Myocyte (in vitro differentiated cells): ENCODE data around the gene UACA. TPM values are rescaled to one million over a fixed set of nuclear protein-coding genes. Genes with fewer than 3 reads are reported as not detected.
"Not testable (repeated sequence)": the region's sequence is repeated elsewhere in the genome, so short reads cannot be mapped to it uniquely, and the experiment has no call there.

Source experiments
- DNase-seq: peaks from one replicate; pipeline ENCODE4 v3.0.0-alpha.2; 2012; ENCODE audit warnings: low read depth
- polyA plus RNA-seq: library from polyadenylated mRNA; unstranded; fragments of >200 nt; gene quantifications from one replicate; pipeline ENCODE4 v1.2.1, GENCODE V29; 2012; ENCODE audit warnings: missing spikeins
- total RNA-seq: library from RNA; depleted of rRNA; stranded (reverse); fragments of >200 nt; gene quantifications from 2 replicates; pipeline ENCODE4 v1.2.3, GENCODE V29; 2014

Gene UACA, protein sequence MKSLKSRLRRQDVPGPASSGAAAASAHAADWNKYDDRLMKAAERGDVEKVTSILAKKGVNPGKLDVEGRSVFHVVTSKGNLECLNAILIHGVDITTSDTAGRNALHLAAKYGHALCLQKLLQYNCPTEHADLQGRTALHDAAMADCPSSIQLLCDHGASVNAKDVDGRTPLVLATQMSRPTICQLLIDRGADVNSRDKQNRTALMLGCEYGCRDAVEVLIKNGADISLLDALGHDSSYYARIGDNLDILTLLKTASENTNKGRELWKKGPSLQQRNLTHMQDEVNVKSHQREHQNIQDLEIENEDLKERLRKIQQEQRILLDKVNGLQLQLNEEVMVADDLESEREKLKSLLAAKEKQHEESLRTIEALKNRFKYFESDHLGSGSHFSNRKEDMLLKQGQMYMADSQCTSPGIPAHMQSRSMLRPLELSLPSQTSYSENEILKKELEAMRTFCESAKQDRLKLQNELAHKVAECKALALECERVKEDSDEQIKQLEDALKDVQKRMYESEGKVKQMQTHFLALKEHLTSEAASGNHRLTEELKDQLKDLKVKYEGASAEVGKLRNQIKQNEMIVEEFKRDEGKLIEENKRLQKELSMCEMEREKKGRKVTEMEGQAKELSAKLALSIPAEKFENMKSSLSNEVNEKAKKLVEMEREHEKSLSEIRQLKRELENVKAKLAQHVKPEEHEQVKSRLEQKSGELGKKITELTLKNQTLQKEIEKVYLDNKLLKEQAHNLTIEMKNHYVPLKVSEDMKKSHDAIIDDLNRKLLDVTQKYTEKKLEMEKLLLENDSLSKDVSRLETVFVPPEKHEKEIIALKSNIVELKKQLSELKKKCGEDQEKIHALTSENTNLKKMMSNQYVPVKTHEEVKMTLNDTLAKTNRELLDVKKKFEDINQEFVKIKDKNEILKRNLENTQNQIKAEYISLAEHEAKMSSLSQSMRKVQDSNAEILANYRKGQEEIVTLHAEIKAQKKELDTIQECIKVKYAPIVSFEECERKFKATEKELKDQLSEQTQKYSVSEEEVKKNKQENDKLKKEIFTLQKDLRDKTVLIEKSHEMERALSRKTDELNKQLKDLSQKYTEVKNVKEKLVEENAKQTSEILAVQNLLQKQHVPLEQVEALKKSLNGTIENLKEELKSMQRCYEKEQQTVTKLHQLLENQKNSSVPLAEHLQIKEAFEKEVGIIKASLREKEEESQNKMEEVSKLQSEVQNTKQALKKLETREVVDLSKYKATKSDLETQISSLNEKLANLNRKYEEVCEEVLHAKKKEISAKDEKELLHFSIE (N-terminal part only)
- total RNA-seq: 31.5 and 45.4 TPM in 2 replicates
- 61.8 TPM for polyA plus RNA-seq

- DNase-seq: peak; percentile 97
Measured at GRCh38 chr15:70763120-70763949, at the start of gene UACA. Gene UACA (minus strand): TSS chr15:70763558. CDS start chr15:70763407, 151 bp downstream.

GRCh38 chr15:70812827-70813364 is 49.5 kb upstream of the UACA start:
- no peak for DNase-seq

GRCh38 chr15:70810916-70811578 is 47.7 kb upstream of the UACA start:
- DNase-seq: no peak

DNA sequence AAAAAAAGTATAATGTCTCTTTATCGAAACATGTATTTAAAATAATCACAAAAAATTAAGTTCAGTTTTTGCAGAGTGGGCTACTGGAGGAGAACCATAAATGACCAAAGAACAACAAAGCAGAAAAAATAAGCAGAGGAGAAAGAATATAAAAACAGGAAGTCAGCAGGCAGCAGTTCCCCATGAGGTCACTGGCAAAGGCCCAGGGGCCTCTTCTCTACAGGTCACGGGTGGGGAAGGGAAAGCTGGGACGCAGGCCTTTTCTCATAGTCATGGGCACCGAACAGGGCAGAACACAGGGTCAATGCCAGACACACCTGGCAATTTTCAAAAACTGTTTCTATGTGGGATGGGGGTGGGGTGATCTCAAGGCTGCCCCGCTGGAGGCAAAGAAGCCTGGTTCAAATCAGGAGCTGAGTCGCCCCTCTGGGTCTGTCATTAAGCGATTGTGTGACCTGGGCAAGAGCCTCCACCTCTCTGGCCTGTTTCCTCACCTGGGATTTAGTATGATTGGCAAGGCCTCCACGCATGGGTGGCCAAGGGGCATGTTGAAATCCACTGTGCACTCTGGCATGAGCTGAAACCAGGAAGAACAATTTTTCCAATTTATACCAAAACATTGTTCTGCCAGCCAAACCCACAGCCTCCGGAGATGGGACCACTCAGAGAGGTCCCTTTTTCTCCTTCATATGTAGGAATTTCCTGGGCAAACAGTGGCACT is 43.8 kb upstream of the UACA start:
- DNase-seq: no peak

DNA sequence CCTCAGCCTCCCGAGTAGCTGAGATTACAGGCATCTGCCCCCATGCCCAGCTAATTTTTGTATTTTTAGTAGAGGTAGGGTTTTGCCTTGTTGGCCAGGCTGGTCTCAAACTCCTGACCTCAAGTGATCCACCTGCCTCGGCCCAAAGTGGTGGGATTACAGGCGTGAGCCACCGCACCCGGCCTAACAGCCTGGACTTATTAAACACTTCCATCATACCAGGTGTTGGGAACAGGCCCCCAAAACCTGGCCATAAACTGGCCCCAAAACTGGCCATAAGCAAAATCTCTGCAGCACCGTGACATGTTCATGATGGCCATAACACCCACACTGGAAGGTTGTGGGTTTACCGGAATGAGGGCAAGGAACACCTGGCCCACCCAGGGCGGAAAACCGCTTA is 41.0 kb upstream of the UACA start:
- not testable (repeated sequence) for DNase-seq

DNA sequence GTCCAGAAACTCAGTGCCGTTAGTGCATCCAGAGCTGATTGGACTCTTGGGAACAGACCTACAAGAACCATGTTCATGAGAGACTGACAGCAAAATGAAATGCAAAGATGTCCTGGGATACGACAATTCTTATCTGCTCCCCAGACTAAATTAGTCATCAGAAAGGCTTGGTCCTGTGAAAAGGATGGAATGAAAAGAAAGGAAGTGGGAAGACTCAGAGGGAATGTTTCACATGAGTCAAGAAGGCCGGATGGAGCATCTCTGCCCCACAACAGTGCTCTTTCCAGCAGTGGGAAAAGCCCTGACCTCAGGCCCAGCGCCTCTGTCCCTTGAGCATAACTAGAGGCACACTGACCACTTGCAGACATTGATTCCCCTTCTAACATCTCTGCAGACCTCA is 39.3 kb upstream of the UACA start:
- peak; percentile 46 for DNase-seq

GRCh38 chr15:70801109-70801508 is 37.8 kb upstream of the UACA start:
- no peak for DNase-seq

GRCh38 chr15:70799667-70800450 is 36.5 kb upstream of the UACA start:
- DNase-seq: peak; percentile 93

- no peak for DNase-seq
Measured at GRCh38 chr15:70797464-70797863, 34.1 kb upstream of the UACA start.

DNA sequence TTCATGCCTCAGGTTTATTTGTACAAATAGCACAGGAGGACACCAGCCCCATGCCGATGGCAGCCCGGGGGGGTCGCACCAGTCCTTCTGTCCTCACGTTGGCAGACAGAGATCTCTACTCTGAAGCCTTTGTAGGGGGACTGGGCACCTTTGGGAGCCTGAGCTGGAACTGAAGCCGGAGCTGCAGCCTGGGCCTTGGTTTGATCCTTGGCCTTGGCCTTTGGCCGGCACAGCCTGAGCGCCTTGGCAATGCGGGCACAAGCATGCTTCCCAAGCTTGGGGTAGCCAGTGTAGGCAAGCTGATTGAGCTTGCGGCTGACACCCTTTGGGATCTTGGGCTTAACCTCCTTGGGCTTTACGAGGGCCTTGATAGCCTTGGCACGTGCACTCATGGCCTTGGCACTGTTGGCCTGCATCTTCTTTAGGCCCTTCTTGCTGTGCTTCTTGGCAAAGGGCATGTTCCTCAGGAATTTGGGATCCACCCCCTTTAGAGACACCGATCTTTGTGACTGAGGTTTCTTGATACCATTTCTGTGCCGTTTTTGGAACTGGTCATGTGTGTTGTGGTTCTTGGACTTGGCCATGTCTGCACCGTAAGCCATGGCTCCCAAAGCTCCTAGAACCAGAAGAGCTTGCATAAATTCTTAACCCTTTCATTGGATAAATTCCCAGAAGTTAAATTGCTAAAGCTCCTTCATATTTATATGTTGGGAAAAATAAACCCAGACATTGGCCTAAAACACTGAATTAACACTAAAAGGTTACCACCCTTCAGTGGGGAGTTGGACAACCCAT is 33.4 kb upstream of the UACA start:
- peak; percentile 41 for DNase-seq

DNA sequence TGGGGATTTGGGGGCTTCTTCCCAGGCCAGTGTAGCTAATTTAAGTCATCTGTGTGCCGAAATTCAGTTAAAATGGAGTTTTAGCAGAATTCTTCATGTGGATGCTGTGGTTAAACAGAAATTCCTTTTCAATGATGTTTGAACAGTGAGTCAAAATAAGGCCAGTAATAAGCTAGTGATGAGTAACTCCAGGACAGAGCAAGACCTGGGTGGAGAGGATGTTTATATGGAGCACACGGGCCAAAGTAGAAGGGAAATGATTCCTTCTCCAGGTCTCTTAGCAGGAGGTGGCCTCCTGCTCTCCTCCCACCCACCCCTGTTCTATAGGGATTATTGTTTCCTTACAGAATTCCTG is 31.9 kb upstream of the UACA start:
- DNase-seq: peak; percentile 86

- DNase-seq: peak; percentile 91
Measured at GRCh38 chr15:70794596-70795310, 31.4 kb upstream of the UACA start.

- DNase-seq: peak; percentile 61
Measured at GRCh38 chr15:70793694-70794093, 30.3 kb upstream of the UACA start.

DNA sequence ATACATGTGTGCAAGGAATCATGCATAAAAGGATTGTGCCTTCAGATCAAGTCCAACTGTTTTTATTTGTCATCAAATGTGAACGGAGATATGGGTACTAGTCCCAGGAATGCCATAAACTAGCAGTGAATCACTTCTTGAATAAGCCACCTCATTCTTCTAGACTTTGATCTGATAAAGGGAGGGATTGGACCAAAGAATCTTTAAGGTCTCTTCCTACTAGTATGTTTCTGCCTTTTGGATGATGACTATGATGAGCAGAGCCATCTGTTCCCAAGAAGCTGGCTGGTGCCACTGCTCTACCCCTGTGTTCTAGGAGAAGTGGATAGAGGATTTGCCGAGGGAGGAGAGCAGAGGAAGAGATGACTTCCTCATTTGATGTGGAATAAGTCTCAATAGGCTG is 28.8 kb upstream of the UACA start:
- DNase-seq: peak; percentile 47

DNA sequence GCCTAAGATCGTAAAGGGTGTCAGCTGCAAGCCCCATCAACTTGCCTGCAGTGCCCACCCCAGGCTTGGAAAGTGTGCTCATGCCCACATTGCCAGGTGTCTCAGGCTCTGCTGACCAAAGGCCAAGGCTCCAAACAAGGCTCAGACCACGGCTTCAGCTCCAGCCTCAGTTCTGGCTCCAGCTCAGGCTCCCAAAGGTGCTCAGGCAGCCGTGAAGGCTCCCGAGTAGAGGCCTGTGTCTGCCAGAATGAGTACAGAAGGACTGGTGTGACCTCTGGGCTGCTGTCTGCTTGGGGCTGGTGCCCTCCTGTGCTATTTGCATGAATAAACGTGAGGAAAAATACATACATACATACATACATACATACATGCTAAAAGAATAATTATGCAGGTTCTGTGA is 27.9 kb upstream of the UACA start:
- peak; percentile 77 for DNase-seq

GRCh38 chr15:70789213-70789612 is 25.9 kb upstream of the UACA start:
- DNase-seq: no peak
